DND-41 (cell line): Measurements from ENCODE around the gene FADS1.

ENCODE experiments used
- EZH2 ChIP-seq: IDR thresholded peaks from 3 replicates; pipeline ENCODE4 v1.6.1; 2012; ENCODE audit warnings: borderline replicate concordance, low read depth, mild to moderate bottlenecking, moderate library complexity, low read length, inconsistent platforms; ENCODE audit not compliant: severe bottlenecking
- TF ChIP-seq, protein P1 (sequence below): IDR thresholded peaks from 2 replicates; pipeline ENCODE4 v1.5.1; 2012; ENCODE audit warnings: borderline replicate concordance, low read length, moderate library complexity, mild to moderate bottlenecking; ENCODE audit not compliant: poor library complexity, severe bottlenecking; ENCODE audit errors: extremely low read depth

DNA sequence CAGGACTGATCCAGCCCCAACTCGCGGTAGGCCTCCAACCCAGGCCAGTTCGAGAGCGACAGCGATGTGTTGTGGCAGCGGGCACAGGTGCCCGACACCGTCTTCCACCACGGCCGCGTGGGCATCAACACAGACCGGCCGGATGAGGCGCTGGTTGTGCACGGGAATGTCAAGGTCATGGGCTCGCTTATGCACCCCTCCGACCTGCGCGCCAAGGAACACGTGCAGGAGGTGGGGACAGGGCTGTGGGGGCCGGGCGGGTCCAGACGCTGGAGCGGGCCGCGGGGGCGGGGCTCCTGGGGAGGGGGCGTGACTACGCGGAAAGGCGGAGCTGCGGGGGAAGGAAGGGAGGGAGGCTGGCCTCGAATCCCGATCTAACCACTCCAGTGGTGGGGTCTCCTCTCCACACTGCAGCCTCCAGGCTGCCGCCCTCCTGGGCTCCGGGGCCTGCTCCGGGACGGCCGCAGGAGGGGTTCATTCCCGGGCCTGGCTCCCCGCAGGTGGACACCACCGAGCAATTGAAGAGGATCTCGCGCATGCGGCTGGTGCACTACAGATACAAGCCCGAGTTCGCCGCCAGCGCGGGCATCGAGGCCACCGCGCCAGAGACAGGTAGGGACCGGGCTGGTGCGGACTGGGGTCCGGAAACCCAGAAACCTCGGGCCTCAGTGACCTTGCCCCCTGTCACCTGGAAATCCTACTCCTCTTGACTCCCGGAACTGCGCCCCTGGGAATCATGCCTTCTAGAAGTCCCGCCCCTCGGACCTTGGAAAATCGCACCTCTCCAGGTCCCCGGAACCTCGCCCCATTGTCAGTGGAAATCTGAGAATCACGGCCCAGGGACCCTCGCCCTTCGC, 39.3 kb downstream of the FADS1 start:
- TF ChIP-seq, protein P1, sequence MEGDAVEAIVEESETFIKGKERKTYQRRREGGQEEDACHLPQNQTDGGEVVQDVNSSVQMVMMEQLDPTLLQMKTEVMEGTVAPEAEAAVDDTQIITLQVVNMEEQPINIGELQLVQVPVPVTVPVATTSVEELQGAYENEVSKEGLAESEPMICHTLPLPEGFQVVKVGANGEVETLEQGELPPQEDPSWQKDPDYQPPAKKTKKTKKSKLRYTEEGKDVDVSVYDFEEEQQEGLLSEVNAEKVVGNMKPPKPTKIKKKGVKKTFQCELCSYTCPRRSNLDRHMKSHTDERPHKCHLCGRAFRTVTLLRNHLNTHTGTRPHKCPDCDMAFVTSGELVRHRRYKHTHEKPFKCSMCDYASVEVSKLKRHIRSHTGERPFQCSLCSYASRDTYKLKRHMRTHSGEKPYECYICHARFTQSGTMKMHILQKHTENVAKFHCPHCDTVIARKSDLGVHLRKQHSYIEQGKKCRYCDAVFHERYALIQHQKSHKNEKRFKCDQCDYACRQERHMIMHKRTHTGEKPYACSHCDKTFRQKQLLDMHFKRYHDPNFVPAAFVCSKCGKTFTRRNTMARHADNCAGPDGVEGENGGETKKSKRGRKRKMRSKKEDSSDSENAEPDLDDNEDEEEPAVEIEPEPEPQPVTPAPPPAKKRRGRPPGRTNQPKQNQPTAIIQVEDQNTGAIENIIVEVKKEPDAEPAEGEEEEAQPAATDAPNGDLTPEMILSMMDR = no peak
- TF ChIP-seq EZH2 = no peak
